ENCODE measurements around the gene GLRX3. TPM values are rescaled to one million over a fixed set of nuclear protein-coding genes. Genes with fewer than 3 reads are reported as not detected.

Gene GLRX3
- total RNA-seq, 1 donor from 2014 or later: 57.5 TPM

DNA sequence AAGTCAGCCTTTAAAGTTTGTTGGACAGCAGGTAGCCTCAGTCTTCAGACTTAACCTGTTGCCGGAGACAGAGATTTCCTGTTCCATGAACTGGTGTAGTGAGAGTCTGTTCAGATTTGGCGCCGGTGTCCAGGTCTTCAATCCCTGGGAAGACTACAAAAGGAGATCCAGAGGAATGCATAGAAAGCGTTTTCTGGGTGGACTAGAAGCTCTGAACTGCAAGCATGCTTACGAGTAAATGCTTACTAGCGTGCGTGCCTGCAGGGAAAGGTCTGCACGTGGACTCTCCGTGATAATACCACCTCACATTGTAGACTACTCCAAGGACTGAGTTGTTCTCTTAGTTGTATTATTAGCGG is 878 bp downstream of the GLRX3 start:
- TF ChIP-seq CTCF (IDR thresholded peaks at IDR 0.05): no peak
- Mint-ChIP-seq H3K4me3 (ENCODE audit: unreplicated experiment) (peak overlapping the region; percentile 81), H3K27ac (ENCODE audit: unreplicated experiment) (peak overlapping the region; percentile 96), H3K9me3 (ENCODE audit: low read depth) (no peaks in the 10 kb centered on the region), H3K4me1 (ENCODE audit: low read depth) (peaks cover 35% of the 10 kb centered on the region), H3K27me3 (ENCODE audit: low read depth) (no peaks in the 10 kb centered on the region), H3K36me3 (ENCODE audit: low read depth) (peaks cover 4% of the 10 kb centered on the region)
- DNase-seq (ENCODE audit: low spot score): no peak

DNA sequence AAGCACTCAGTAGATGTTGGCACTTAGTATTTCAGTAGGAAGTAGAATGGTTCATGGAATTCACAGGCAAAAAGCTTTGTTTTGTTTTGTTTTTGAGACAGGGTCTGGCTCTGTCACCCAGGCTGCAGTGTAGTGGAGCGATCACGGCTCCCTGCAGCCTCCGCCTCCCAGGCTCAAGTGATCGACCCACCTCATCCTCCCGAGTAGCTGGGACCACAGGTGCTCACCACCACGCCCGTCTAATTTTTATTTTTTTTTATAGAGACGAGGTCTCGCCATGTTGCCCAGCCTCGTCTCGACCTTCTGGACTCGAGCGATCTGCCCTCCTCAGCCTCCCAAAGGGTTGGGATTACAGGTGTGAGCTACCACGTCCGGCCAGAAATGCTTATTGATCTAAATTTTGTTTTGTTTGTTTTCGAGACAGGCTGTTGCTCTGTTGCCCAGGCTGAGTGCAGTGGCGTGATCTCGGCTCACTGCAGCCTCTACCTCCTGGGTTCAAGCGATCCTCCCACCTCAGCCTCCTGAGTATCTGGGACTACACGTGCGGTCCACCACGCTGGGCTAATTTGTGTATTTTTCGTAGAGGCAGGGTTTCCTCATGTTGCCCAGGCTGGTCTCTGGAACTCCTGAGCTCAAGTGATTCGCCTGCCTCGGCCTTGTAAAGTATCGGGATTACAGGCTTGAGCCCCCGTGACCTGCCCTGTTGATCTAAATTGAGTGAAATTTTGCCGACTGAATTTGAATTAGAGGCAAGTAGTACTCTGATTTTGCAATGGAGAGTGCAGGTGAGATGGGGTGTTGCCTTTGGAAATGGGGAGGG is 1.7 kb downstream of the GLRX3 start:
- no peak for DNase-seq (ENCODE audit: low spot score)
- H3K4me1 Mint-ChIP-seq (ENCODE audit: low read depth): peaks cover 43% of the 10 kb centered on the region
- no peak for TF ChIP-seq CTCF (IDR thresholded peaks at IDR 0.05)
- peaks cover 9% of the 10 kb centered on the region for H3K36me3 Mint-ChIP-seq (ENCODE audit: low read depth)
- no peaks in the 10 kb centered on the region for H3K27me3 Mint-ChIP-seq (ENCODE audit: low read depth)
- H3K27ac Mint-ChIP-seq (ENCODE audit: unreplicated experiment): peak overlapping the region; percentile 96
- H3K4me3 Mint-ChIP-seq (ENCODE audit: unreplicated experiment): peak overlapping the region; percentile 81
- no peaks in the 10 kb centered on the region for H3K9me3 Mint-ChIP-seq (ENCODE audit: low read depth)

DNA sequence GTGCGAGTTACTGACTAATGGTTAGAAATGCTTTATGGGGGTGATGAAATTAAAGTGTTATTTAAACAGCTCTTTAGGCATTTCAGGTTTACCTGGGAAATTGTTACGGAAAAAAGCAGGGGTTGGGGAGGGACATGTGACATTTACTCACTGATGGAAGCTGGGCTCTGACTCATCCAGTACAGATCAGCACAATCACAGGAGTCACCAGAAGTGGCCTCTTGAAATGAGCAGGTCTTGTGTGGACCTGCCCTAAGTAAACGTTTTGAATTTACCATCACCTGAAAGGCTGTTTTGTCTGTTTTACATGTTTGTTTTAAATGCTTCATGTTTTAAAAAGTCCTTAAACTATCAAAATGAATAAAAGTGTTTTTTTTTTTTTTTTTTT is 2.3 kb downstream of the GLRX3 start:
- peak overlapping the region; percentile 81 for H3K4me3 Mint-ChIP-seq (ENCODE audit: unreplicated experiment)
- no peak for TF ChIP-seq CTCF (IDR thresholded peaks at IDR 0.05)
- peaks cover 9% of the 10 kb centered on the region for H3K36me3 Mint-ChIP-seq (ENCODE audit: low read depth)
- peak overlapping the region; percentile 96 for H3K27ac Mint-ChIP-seq (ENCODE audit: unreplicated experiment)
- no peaks in the 10 kb centered on the region for H3K9me3 Mint-ChIP-seq (ENCODE audit: low read depth)
- H3K4me1 Mint-ChIP-seq (ENCODE audit: low read depth): peaks cover 47% of the 10 kb centered on the region
- H3K27me3 Mint-ChIP-seq (ENCODE audit: low read depth): no peaks in the 10 kb centered on the region
- no peak for DNase-seq (ENCODE audit: low spot score)

- no peak for DNase-seq (ENCODE audit: low spot score)
- Mint-ChIP-seq H3K9me3 (ENCODE audit: low read depth) (no peaks in the 10 kb centered on the region), H3K4me1 (ENCODE audit: low read depth) (peaks cover 45% of the 10 kb centered on the region), H3K27ac (ENCODE audit: unreplicated experiment) (no peak overlapping the region), H3K27me3 (ENCODE audit: low read depth) (no peaks in the 10 kb centered on the region), H3K36me3 (ENCODE audit: low read depth) (peaks cover 9% of the 10 kb centered on the region), H3K4me3 (ENCODE audit: unreplicated experiment) (no peak overlapping the region)
- TF ChIP-seq CTCF (IDR thresholded peaks at IDR 0.05): no peak
These were observed 4.2 kb downstream of the GLRX3 start for GRCh38 chr10:130140425-130140824.

- H3K9me3 Mint-ChIP-seq (ENCODE audit: low read depth): no peaks in the 10 kb centered on the region
- H3K27me3 Mint-ChIP-seq (ENCODE audit: low read depth): no peaks in the 10 kb centered on the region
- DNase-seq (ENCODE audit: low spot score): no peak
- peak overlapping the region; percentile 43 for H3K27ac Mint-ChIP-seq (ENCODE audit: unreplicated experiment)
- H3K4me3 Mint-ChIP-seq (ENCODE audit: unreplicated experiment): no peak overlapping the region
- TF ChIP-seq CTCF (IDR thresholded peaks at IDR 0.05): no peak
- H3K36me3 Mint-ChIP-seq (ENCODE audit: low read depth): peaks cover 11% of the 10 kb centered on the region
- peaks cover 45% of the 10 kb centered on the region for H3K4me1 Mint-ChIP-seq (ENCODE audit: low read depth)
These were observed 4.8 kb downstream of the GLRX3 start for GRCh38 chr10:130141038-130141437.

Data from chondrocyte (in vitro differentiated cells).